H1 (cell line): Measurements from ENCODE around the gene RYR3. TPM values are rescaled to one million over a fixed set of nuclear protein-coding genes. Genes with fewer than 3 reads are reported as not detected.

Source experiments
- CTCF ChIA-PET: fragments of 300-600 bp; sonication (Branson Sonifier 250); formaldehyde crosslinking; loops from one replicate; lab custom pipeline; 2021; ENCODE audit not compliant: partially characterized antibody; lab: Charles Lee
- POLR2A ChIA-PET: fragments of 300-600 bp; sonication (Branson Sonifier 250); formaldehyde crosslinking; loops from one replicate; lab custom pipeline; 2021; ENCODE audit warnings: inconsistent platforms; ENCODE audit not compliant: partially characterized antibody; lab: Charles Lee
- DNase-seq, 2 experiments: peaks; one replicate each; pipeline versions ENCODE4 v3.0.0 to v3.0.0-alpha.2; 2010 to 2022; ENCODE audit warnings: low spot score in 2 of 2, low read depth in 1 of 2, mixed read lengths in 1 of 2
- FAIRE-seq: peaks from 2 replicates; lab custom pipeline; 2011; peaks lifted over from hg19 to GRCh38; lab: Jason Lieb, UNC
- H2AFZ ChIP-seq: 2 replicates; pipeline ENCODE4 v1.8.1; 2012; ENCODE audit warnings: low read length, inconsistent platforms
- H2AK5ac ChIP-seq: 2 replicates; pipeline ENCODE4 v1.6.1; 2013; ENCODE audit warnings: low read depth, low read length
- H2BK120ac ChIP-seq: replicated peaks from 2 replicates; pipeline ENCODE3; 2013; ENCODE audit warnings: low read depth, low read length, inconsistent platforms
- H2BK12ac ChIP-seq: 2 replicates; pipeline ENCODE4 v1.6.1; 2013; ENCODE audit warnings: low read depth, low read length
- H2BK15ac ChIP-seq: 2 replicates; pipeline ENCODE4 v1.6.1; 2013; ENCODE audit warnings: low read length
- H2BK20ac ChIP-seq: 2 replicates; pipeline ENCODE4 v1.6.1; 2013; ENCODE audit warnings: low read length
- H2BK5ac ChIP-seq: 2 replicates; pipeline ENCODE4 v1.6.1; 2013; ENCODE audit warnings: low read depth, low read length
- H3K14ac ChIP-seq: 2 replicates; pipeline ENCODE4 v1.6.1; 2013; ENCODE audit warnings: inconsistent platforms; ENCODE audit not compliant: insufficient read length
- H3K18ac ChIP-seq: 2 replicates; pipeline ENCODE4 v1.6.1; 2013; ENCODE audit warnings: low read length; ENCODE audit errors: extremely low read depth
- H3K23ac ChIP-seq: 2 replicates; pipeline ENCODE4 v1.6.1; 2013; ENCODE audit warnings: inconsistent platforms; ENCODE audit not compliant: insufficient read length
- H3K23me2 ChIP-seq: 2 replicates; pipeline ENCODE4 v1.6.1; 2013; ENCODE audit warnings: low read depth, low read length
- H3K27ac ChIP-seq: 2 replicates; pipeline ENCODE4 v1.6.1; 2011; ENCODE audit warnings: low read depth, low read length, inconsistent platforms
- H3K27me3 ChIP-seq, 4 experiments: replicated peaks in 1 of 4; 1 replicate in 1 of 4; 2 replicates in 3 of 4; pipeline versions ENCODE4 v1.6.1 to v1.8.1; 2011 to 2013; ENCODE audit warnings: low read length in 3 of 4, mild to moderate bottlenecking in 3 of 4, inconsistent platforms in 2 of 4, mixed read lengths in 2 of 4, moderate library complexity in 1 of 4; ENCODE audit not compliant: control insufficient read depth in 3 of 4, insufficient read depth in 3 of 4; ENCODE audit errors: extremely low read depth in 1 of 4
- H3K36me3 ChIP-seq, 4 experiments: 2 replicates each; pipeline versions ENCODE4 v1.6.1 to v1.8.1; 2011 to 2013; ENCODE audit warnings: mild to moderate bottlenecking in 4 of 4, low read length in 3 of 4, moderate library complexity in 2 of 4, control low read depth in 1 of 4, inconsistent platforms in 1 of 4; ENCODE audit not compliant: insufficient read depth in 4 of 4, control insufficient read depth in 2 of 4
- H3K4ac ChIP-seq: replicated peaks from 2 replicates; pipeline ENCODE3; 2013; ENCODE audit warnings: low read length, low read depth, mixed read lengths, inconsistent platforms; ENCODE audit not compliant: insufficient read length
- H3K4me1 ChIP-seq, 4 experiments: replicated peaks in 1 of 4; 1 replicate in 1 of 4; 2 replicates in 3 of 4; pipeline versions ENCODE4 v1.6.1 to v1.8.1; 2011 to 2013; ENCODE audit warnings: low read length in 3 of 4, inconsistent platforms in 2 of 4, mixed read lengths in 1 of 4; ENCODE audit not compliant: insufficient read depth in 4 of 4, control insufficient read depth in 3 of 4
- H3K4me2 ChIP-seq, 2 experiments: 2 replicates each; pipeline versions ENCODE4 v1.6.1 to v1.8.1; 2011 to 2013; ENCODE audit warnings: low read depth in 2 of 2, low read length in 2 of 2, control low read depth in 1 of 2, inconsistent platforms in 1 of 2, mild to moderate bottlenecking in 1 of 2; ENCODE audit not compliant: insufficient read depth in 1 of 2
- H3K4me3 ChIP-seq, 4 experiments: fragments of 200-600, 300-600 bp in 1 of 4; sonication (generic), shearing (Covaris generic), sonication (Bioruptor Twin) in 1 of 4; 2 replicates each; pipeline versions ENCODE4 v1.5.1 to v1.8.1; 2011 to 2016; ENCODE audit warnings: low read length in 4 of 4, low read depth in 3 of 4, control low read depth in 2 of 4, inconsistent platforms in 2 of 4, mild to moderate bottlenecking in 2 of 4, mixed read lengths in 1 of 4, moderate library complexity in 1 of 4; ENCODE audit not compliant: insufficient read depth in 2 of 4; ENCODE audit errors: extremely low read depth in 1 of 4
- H3K56ac ChIP-seq: replicated peaks from 2 replicates; pipeline ENCODE3; 2013; ENCODE audit warnings: low read depth, mild to moderate bottlenecking, mixed read lengths, low read length, inconsistent platforms; ENCODE audit not compliant: insufficient read length
- H3K79me1 ChIP-seq: 2 replicates; pipeline ENCODE4 v1.6.1; 2013; ENCODE audit warnings: low read depth, low read length, control low read depth
- H3K79me2 ChIP-seq, 2 experiments: 2 replicates each; pipeline versions ENCODE4 v1.6.1 to v1.8.1; 2012 to 2013; ENCODE audit warnings: low read length in 2 of 2, mild to moderate bottlenecking in 2 of 2, inconsistent platforms in 1 of 2; ENCODE audit not compliant: insufficient read depth in 2 of 2, control insufficient read depth in 1 of 2
- H3K9ac ChIP-seq, 4 experiments: replicated peaks in 1 of 4; 1 replicate in 1 of 4; 2 replicates in 3 of 4; pipeline versions ENCODE4 v1.6.1 to v1.8.1; 2011 to 2013; ENCODE audit warnings: low read depth in 3 of 4, low read length in 3 of 4, control low read depth in 2 of 4, mild to moderate bottlenecking in 2 of 4, moderate library complexity in 2 of 4, inconsistent platforms in 1 of 4; ENCODE audit errors: extremely low read depth in 1 of 4
- H3K9me3 ChIP-seq, 2 experiments: 2 replicates each; pipeline versions ENCODE4 v1.6.1 to v1.8.1; 2012 to 2013; ENCODE audit warnings: mild to moderate bottlenecking in 2 of 2, moderate library complexity in 2 of 2, control low read depth in 1 of 2, inconsistent platforms in 1 of 2, low read depth in 1 of 2, low read length in 1 of 2, mixed read lengths in 1 of 2; ENCODE audit not compliant: insufficient read depth in 2 of 2
- H4K20me1 ChIP-seq, 2 experiments: replicated peaks in 1 of 2; 2 replicates each; pipeline versions ENCODE3 to v1.8.1; 2011 to 2013; ENCODE audit warnings: inconsistent platforms in 2 of 2, low read length in 2 of 2, mild to moderate bottlenecking in 1 of 2; ENCODE audit not compliant: insufficient read depth in 2 of 2, control insufficient read depth in 1 of 2
- H4K5ac ChIP-seq: 2 replicates; pipeline ENCODE4 v1.6.1; 2013; ENCODE audit warnings: low read length, low read depth, mixed read lengths, inconsistent platforms; ENCODE audit not compliant: insufficient read length
- H4K8ac ChIP-seq: 2 replicates; pipeline ENCODE4 v1.8.0; 2013; ENCODE audit warnings: mild to moderate bottlenecking, moderate library complexity, low read length, inconsistent platforms; ENCODE audit not compliant: insufficient read depth; ENCODE audit errors: extremely low read depth
- H4K91ac ChIP-seq: replicated peaks from 2 replicates; pipeline ENCODE3; 2013; ENCODE audit warnings: low read length, mixed read lengths, inconsistent platforms; ENCODE audit not compliant: insufficient read length
- CREB1 ChIP-seq: IDR thresholded peaks from 2 replicates; pipeline ENCODE4 v1.6.1; 2012; ENCODE audit warnings: inconsistent platforms
- NANOG ChIP-seq: IDR thresholded peaks from 2 replicates; pipeline ENCODE4 v1.6.1; 2011; ENCODE audit warnings: low read length, low read depth, mild to moderate bottlenecking, inconsistent platforms; ENCODE audit not compliant: insufficient read depth, poor library complexity, severe bottlenecking
- POU5F1 ChIP-seq: IDR thresholded peaks from 2 replicates; pipeline ENCODE4 v1.6.1; 2011; ENCODE audit warnings: low read depth, mild to moderate bottlenecking, low read length, moderate library complexity
- SRF ChIP-seq: IDR thresholded peaks from 2 replicates; pipeline ENCODE4 v1.6.1; 2011; ENCODE audit warnings: mild to moderate bottlenecking, low read depth, low read length, moderate library complexity
- SUZ12 ChIP-seq: fragments of 200-600 bp; sonication (generic); IDR thresholded peaks from 2 replicates; pipeline ENCODE4 v1.6.1; 2012; ENCODE audit warnings: mild to moderate bottlenecking, inconsistent platforms, low read length, moderate library complexity, mixed read lengths
- TCF12 ChIP-seq: IDR thresholded peaks from 2 replicates; pipeline ENCODE4 v1.6.1; 2011; ENCODE audit warnings: low read depth, mild to moderate bottlenecking, low read length
- TEAD4 ChIP-seq: IDR thresholded peaks from 2 replicates; pipeline ENCODE4 v1.6.1; 2012; ENCODE audit warnings: low read depth, low read length, inconsistent platforms, mixed read lengths
- WGBS, 2 experiments: shearing (Covaris generic) in 1 of 2; methylation state at CpG; one replicate each; pipeline versions ENCODE4 v1.1.6 to v1.1.7; 2013 to 2015; ENCODE audit warnings: low lambda C conversion rate in 2 of 2, mixed read lengths in 2 of 2, inconsistent platforms in 1 of 2, low coverage in 1 of 2, missing lambda C conversion rate in 1 of 2; ENCODE audit not compliant: insufficient replicate concordance in 2 of 2, insufficient coverage in 1 of 2, insufficient read length in 1 of 2; ENCODE audit errors: extremely low coverage in 1 of 2, missing lambda C conversion rate in 1 of 2; 5-methylcytosine and 5-hydroxymethylcytosine counted together
- polyA plus RNA-seq, 7 experiments: library from polyadenylated mRNA; depleted of rRNA in 3 of 7; stranded (reverse) in 5 of 7; unstranded in 2 of 7; fragments of >200 nt in 5 of 7; fragments of 200-250 nt in 2 of 7; gene quantifications; 1 replicate in 5 of 7; 2 replicates in 1 of 7; 4 replicates in 1 of 7; pipeline versions ENCODE4 v1.2.1 to v1.2.3, GENCODE V29; 2011 to 2013; ENCODE audit warnings: missing spikeins in 2 of 7, mixed read lengths in 2 of 7
- total RNA-seq: library from RNA; stranded (reverse); fragmentation: NEBNext Ultra II Directional; extraction: Animal tissue kit (Norgen Biotek cat#: 25700); gene quantifications from 2 replicates; pipeline ENCODE4 v1.2.1, GENCODE V29; 2021

RYR3 gene
- total and polyA plus RNA-seq, 2 of the 8 experiments (the other 6 are each of a cell fraction or from before 2014, with no cell fraction given) = 0.33 to 3.4 TPM

- Histone ChIP-seq H2AFZ (no peak overlapping the region), H3K27ac (no peak overlapping the region), H3K4me2 (peak overlapping the region; percentile 55 to 72), H3K36me3 (no peaks in the 10 kb centered on the region), H4K91ac (no peak overlapping the region), H3K23me2 (no peaks in the 10 kb centered on the region), H2BK5ac (no peak overlapping the region), H4K5ac (no peak overlapping the region), H2BK12ac (0 out of 2 replicates have a peak overlapping the region, but pooled peaks have one; percentile 55), H3K18ac (no peak overlapping the region), H2BK120ac (no peak overlapping the region), H3K9ac (no peak overlapping the region), H3K79me2 (no peaks in the 10 kb centered on the region), H3K27me3 (no peaks in the 10 kb centered on the region), H3K79me1 (no peaks in the 10 kb centered on the region), H4K20me1 (no peaks in the 10 kb centered on the region), H3K4me1 (peaks cover 5 to 13% (median 10%) of the 10 kb centered on the region in 4 experiments; a peak in 6 of 7 replicates), H2BK20ac (0 out of 2 replicates have a peak overlapping the region, but pooled peaks have one; percentile 24), H3K14ac (no peak overlapping the region), H3K4me3 (peak overlapping the region in 1 of 4 experiments; percentile 25; a peak in 2 of 8 replicates), H3K56ac (no peak overlapping the region), H2BK15ac (no peak overlapping the region), H3K9me3 (no peaks in the 10 kb centered on the region), H2AK5ac (no peak overlapping the region), H4K8ac (no peak overlapping the region), H3K23ac (no peak overlapping the region), H3K4ac (no peak overlapping the region)
- WGBS, 2 experiments = 64% methylated on average over 3 of the region's 3 CpGs; no CpG with 5 or more reads in 1 of the 2 experiments
- ChIA-PET CTCF (interaction anchor here (1.4 kb wide), 1 partner anchor 66 kb away, joined by 3 read pairs; no protein-coding TSS in a partner anchor), POLR2A (interaction anchor here (1.1 kb wide), 1 partner anchor 21 kb away, joined by 4 read pairs; no protein-coding TSS in a partner anchor)
- TF ChIP-seq SUZ12 (no peak), TCF12 (no peak), NANOG (peak; percentile 70), CREB1 (no peak), SRF (no peak), TEAD4 (peak; percentile 89), POU5F1 (0 out of 2 replicates have a peak, but pooled peaks have one; percentile 72)
- DNase-seq (no peak), FAIRE-seq (peak; percentile 50)
These were observed 248.6 kb downstream of the RYR3 start for GRCh38 chr15:33559207-33559890.
